ENCODE data around the gene PIGU.

GRCh38 chr20:34629342-34629741 is 47.5 kb downstream of the PIGU start:
- no peak for TF ChIP-seq EZH2 (IDR thresholded peaks at IDR 0.05; ENCODE audit: insufficient read depth, poor library complexity, severe bottlenecking)
- no peak for TF ChIP-seq EZH2phosphoT487 (IDR thresholded peaks at IDR 0.05; ENCODE audit: insufficient read depth, low read depth)
